GM21723 (cell line): ENCODE results near the gene SMTNL1.

Experiments used
- ATAC-seq: cut with Tn5 transposase; IDR thresholded peaks from one replicate; pipeline ENCODE4 v1.9.1; 2021; ENCODE audit warnings: mild to moderate bottlenecking, moderate library complexity; ENCODE audit not compliant: unreplicated experiment

Gene SMTNL1

DNA sequence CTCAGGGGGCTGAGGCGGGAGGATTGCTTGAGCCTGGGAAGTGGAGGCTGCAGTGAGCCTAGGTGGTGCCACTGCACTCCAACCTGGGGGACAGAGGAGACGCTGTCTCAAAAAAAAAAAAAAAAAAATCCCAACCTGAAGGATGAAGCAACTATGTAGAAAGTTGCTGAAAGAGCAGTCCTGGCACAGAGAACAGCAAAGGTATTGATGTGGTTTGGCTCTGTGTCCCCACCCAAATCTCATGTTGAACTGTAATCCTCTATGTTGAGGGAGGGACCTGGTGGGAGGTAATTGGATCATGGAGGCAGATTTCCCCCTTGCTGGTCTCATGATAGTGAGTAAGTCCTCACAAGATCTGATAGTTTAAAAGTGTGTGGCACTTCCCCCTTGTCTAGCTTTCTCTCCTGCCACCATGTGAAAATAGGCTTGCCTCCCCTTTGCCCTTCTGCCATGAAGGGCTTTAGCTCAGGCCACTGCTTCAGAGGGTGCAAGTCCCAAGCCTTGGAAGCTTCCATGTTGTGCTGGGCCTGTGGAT lies 49.4 kb downstream of the SMTNL1 start:
- ATAC-seq, result no peak

DNA sequence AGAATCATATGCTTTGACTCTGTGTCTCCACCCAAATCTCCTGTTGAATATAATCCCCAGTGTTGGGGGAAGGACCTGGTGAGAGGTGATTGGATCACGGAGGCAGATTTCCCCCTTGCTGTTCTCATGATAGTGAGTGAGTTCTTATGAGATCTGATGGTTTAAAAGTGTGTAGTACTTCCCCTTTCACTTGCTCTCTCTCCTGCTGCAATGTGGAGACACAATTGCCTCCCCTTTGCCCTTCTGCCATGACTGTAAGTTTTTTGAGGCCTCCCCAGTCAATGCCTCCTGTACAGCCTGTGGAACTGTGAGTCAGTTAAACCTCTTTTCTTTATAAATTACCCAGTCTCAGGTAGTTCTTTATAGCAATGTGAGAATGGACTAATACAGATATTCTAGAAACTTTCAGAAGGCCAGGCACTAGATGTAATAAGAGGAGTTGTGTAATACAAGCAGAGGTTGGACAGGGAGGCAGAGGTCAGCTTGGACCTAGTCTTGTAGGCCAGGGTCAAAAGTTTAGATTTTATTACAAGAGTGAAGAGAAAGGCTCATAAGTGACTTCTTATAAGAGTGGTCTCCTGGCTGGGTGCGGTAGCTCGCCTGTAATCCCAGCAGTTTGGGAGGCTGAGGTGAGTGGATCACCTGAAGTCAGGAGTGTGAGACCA lies 50.8 kb downstream of the SMTNL1 start:
- ATAC-seq, result no peak

DNA sequence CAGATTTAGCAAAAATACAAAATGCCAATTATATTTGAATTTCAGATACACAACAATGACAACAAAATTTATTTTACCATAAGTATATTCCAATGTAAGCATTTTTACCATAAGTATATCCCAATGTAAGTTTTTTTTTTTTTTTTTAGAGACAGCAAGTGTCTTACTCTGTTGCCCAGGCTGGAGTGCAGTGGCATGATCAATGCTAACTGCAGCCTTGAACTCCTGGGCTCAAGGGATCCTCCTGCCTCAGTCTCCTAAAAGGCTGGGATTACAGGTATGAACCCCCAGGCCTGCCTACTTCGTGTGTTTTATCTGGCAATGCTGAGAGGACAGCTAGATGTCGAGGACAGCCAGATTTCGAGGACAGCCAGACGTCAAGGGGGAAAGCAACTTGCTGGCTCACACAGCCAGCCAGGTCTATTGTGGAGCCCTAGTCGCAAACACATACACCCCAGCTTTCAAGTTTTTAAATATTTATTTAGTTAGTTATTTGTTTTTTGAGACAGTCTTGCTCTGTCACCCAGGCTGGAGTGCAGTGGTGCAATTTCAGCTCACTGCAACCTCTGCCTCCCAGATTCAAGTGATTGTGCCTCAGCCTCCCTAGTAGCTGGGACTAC lies 59.0 kb downstream of the SMTNL1 start:
- no peak for ATAC-seq

DNA sequence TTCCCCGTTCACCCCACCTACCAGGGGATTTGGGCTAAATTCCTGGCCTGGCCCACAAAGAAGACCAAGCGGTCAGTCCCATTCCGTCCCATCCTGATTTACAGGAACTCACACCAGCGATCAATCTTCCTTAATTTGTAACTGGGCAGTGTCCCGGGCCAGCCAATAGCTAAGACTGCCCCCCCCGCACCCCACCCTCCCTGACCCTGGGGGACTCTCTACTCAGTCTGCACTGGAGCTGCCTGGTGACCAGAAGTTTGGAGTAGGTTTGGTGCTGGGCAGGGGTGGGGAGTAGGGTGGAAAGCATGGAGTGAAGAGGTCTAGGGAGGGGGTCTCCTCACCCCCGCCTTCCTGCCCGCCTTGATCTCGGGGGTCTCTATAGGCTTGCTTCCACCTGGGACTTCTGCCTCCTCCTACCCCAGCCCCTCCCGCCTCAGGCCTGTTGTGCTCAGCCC lies 60.1 kb downstream of the SMTNL1 start, which contains the start of gene SERPING1:
TSS of gene SERPING1 (plus strand) at position 225 of the 455 bp plus-strand sequence. CDS start 586 bp downstream, outside the sequence.
- ATAC-seq, result no peak

DNA sequence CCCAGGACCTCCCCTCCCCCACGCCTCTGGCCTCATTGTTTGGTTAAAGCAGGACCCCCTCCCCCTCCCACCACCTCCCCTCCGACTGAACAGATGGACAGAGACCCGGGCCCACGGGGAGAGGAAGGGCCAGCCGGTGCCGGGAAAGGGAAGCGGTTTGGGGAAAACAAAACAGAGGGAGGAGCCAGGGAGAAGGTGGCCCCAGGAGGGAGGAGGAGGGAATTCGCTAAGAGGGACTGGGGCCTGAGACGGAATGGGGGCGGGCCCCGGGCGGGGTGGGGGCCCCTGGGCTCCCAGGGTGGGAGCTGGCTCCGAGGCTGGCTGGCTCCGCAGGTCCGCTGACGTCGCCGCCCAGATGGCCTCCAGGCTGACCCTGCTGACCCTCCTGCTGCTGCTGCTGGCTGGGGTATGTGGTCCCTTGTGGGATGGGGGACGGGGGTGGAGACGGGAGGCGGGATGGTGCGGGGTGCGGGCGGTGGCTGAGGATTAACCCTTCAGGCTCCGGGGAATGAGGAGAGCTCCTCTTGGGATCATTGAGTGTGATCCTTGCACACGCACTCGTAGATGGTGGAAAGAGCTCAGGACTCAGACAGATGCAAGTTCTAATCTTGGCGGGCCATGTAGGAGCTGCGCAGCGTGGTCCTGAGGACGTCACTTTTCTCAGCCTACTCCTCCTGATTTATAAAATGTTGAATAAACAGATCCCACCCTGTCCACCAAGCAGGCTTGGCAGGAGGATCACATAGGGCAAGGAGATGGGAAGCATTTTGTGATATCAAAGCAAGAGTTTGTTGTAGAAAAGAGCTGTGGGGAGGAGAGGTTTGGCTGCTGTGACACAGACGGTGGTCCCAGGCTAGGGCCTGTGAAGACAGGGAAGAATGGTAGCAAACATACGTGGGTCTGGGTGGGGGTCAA lies 60.8 kb downstream of the SMTNL1 start:
- ATAC-seq, result no peak

DNA sequence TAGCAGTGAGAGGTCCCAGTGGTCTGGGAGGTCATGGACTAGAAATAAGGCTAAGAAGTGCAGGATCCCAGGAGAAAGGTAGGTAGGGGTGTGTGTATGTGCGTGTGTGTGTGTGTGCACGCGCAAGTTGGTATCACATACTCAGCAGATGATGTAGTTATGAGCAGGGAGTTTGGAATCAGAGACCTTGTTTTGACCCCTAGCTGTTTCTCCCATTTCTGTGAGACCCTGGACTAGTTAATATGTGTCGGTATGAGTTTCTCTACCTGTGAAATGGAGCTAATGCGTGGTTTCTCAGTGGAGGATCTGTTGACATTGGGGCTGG lies 61.4 kb downstream of the SMTNL1 start:
- ATAC-seq, result no peak

DNA sequence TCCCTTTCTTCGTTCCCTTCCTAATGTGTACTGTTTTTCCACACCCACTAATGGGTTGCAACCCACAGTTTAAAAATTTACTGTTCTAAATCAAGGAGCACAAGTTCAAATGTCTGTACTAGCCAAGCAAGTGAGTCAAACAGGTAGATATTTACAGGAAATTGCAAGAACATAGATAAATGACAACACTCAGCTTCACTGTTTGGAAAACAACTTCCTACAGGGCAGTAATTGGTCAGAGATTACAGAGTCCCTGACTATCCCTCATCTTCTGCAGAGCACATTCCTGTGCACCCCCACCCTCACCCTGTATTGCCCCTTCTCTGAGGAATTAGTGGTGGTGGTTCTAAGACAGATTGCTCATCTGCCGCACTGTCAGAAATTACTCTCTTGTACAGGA lies 62.0 kb downstream of the SMTNL1 start:
- ATAC-seq, result no peak
